Skeletal muscle tissue (tissue), 4 donors: ENCODE measurements around the gene KIAA0232. TPM values are rescaled to one million over a fixed set of nuclear protein-coding genes. Genes with fewer than 3 reads are reported as not detected.
A peak's percentile ranks its signal among the peaks of the same experiment; 100 is the strongest.

Source experiments
- H3K27ac ChIP-seq: one replicate; pipeline ENCODE4 v1.7.0; 2013; ENCODE audit warnings: mild to moderate bottlenecking, low read depth, low read length, inconsistent platforms
- H3K27me3 ChIP-seq, 3 donors: one replicate each; pipeline ENCODE4 v1.7.0; 2013; ENCODE audit warnings: low read length in 3 of 3; ENCODE audit not compliant: control insufficient read depth in 3 of 3, insufficient read depth in 3 of 3
- H3K36me3 ChIP-seq, 3 donors: one replicate each; pipeline ENCODE4 v1.7.0; 2013; ENCODE audit warnings: low read length in 3 of 3; ENCODE audit not compliant: control insufficient read depth in 3 of 3, insufficient read depth in 3 of 3
- H3K4me1 ChIP-seq, 3 donors: one replicate each; pipeline ENCODE4 v1.7.0; 2013; ENCODE audit warnings: low read length in 3 of 3, mild to moderate bottlenecking in 3 of 3; ENCODE audit not compliant: control insufficient read depth in 3 of 3, insufficient read depth in 3 of 3
- H3K4me3 ChIP-seq, 3 donors: one replicate each; pipeline ENCODE4 v1.7.0; 2013; ENCODE audit warnings: low read length in 3 of 3
- H3K9ac ChIP-seq, 3 donors: one replicate each; pipeline ENCODE4 v1.7.0; 2013; ENCODE audit warnings: low read length in 3 of 3, mild to moderate bottlenecking in 3 of 3, moderate library complexity in 2 of 3, low read depth in 1 of 3
- H3K9me3 ChIP-seq, 3 donors: one replicate each; pipeline ENCODE4 v1.7.0; 2013; ENCODE audit warnings: low read length in 3 of 3; ENCODE audit not compliant: control insufficient read depth in 3 of 3
- total RNA-seq: library from RNA; depleted of rRNA; stranded (reverse); fragments of >200 nt; gene quantifications from one replicate; pipeline ENCODE4 v1.2.3, GENCODE V29; 2014
- donor health status: Osteomylitis.

KIAA0232 gene
- total RNA-seq, 1 donor from 2014 or later = 12.5 TPM

DNA sequence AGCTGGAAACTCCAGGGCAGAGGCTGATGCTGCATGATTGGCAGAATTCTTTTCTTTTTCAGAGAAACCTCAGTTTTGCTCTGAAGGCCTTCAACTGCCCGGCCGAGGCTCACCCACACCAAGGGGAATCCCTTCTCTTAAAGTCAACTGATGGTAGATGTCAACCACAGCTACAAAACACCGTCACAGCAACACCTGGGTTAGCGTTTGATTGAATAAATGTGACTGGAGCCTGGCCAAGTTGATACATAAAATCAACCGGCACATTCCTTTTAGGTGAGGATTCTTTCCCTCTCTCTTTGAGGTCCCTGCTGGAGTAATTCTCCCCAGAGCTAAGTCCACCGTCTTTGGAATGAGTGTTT is 15.2 kb upstream of the KIAA0232 start:
- no peaks in the 10 kb centered on the region for H3K27me3 ChIP-seq
- H3K9me3 ChIP-seq = no peaks in the 10 kb centered on the region
- H3K27ac ChIP-seq = no peak overlapping the region
- peaks cover 29 to 50% (median 43%) of the 10 kb centered on the region in 3 donors for H3K4me1 ChIP-seq
- no peak overlapping the region for H3K4me3 ChIP-seq
- H3K36me3 ChIP-seq = no peaks in the 10 kb centered on the region
- no peak overlapping the region for H3K9ac ChIP-seq

DNA sequence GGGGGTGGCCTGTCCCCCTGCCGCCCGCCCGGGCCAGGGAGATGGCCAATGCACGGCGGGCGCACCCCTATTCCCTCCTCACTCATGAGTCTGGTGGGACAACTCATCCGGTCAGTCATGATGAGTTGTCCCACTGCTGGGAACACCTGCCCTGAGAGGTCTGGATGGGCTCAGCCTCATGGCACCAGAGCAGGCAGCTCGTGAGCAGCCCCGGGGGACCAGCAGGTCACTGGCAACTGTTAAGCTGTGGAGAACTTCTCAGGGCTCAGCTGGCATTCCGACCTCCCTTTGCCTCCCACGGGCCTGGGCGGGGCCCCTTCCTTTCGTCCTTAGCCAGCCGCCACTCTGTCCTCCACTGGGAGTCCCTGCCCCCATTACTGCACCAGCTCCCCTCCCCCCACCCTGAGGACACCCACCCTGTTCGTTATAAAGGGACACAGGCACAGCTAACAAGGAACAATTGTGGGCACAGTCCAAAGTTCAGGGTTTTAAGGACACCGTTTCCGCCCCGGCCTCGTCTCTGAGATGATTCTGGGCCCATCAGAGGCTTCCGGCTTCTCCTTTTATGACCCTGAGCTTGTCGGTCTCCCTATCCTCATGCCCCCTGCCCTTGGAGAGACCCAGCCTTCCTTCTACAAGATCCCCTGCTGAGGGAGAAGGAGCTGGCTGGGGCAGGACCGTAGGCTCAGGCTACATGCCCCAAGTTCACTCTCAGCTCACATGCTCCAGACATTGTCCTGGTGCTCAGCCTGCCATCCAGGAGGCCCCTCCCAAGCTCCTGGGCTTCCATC is 14.6 kb upstream of the KIAA0232 start:
- Histone ChIP-seq H3K4me3 (peak overlapping the region in 1 of 3 donors; percentile 22), H3K36me3 (no peaks in the 10 kb centered on the region), H3K4me1 (peaks cover 35 to 56% (median 49%) of the 10 kb centered on the region in 3 donors), H3K27ac (peak overlapping the region; percentile 52), H3K27me3 (no peaks in the 10 kb centered on the region), H3K9me3 (no peaks in the 10 kb centered on the region), H3K9ac (peak overlapping the region in 1 of 3 donors; percentile 60)

DNA sequence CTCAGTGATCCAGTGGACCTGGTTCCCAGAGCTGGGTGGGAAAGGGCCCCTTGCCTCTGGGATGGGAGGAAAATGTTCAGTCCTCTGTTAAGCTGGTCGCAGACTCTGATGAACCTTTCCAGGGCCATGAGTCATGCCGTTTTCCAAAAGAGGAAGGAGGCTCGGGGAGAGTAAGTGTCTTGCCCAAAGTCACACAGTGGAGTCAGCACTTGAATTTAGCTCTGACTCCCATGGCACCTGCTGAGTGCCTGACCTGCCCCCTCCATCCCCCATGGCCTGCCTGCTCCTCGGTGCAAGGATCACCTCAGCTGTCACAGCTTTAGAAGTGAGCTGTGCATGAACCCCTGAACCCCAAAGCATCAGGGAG is 14.0 kb upstream of the KIAA0232 start:
- H3K9me3 ChIP-seq = no peaks in the 10 kb centered on the region
- no peaks in the 10 kb centered on the region for H3K36me3 ChIP-seq
- H3K9ac ChIP-seq = peak overlapping the region in 1 of 3 donors; percentile 60
- H3K4me1 ChIP-seq = peaks cover 35 to 62% (median 53%) of the 10 kb centered on the region in 3 donors
- peak overlapping the region in 1 of 3 donors; percentile 22 for H3K4me3 ChIP-seq
- peak overlapping the region; percentile 52 for H3K27ac ChIP-seq
- no peaks in the 10 kb centered on the region for H3K27me3 ChIP-seq

DNA sequence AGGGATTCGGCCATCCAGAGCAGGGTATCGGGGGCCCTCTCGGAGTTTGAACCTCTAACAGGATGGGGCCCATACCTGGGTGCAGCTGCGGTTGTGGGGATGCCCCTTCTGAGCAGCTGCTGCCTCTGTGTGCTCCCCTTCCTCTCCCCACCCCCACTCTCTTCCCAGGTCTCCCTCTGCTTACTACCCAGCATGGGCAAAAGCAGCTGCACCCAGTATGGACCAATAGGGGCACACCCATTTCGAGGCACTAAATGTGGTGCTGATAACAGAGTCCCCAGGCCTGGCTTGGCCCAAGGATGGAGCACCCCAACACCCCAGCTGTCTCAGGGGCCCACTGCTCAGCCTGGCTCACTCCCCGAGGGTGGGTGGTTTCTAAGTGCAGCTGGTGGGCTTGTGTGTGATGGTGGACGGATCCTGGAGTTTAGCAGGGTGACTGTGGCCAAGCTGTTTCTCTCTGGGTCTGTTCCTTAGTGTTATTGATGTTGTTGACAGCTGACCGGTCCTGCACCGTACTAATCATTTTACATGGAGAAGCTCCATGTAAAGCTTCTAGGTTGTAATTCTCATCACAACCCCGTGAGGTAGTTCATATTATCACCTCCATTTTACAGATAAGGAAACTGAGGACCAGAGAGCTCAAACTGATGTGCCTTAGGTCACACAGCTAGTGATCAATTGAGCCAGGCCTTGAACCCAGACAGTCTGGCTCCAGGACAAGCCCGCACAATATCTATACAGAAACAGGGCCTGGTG is 13.1 kb upstream of the KIAA0232 start:
- Histone ChIP-seq H3K9me3 (no peaks in the 10 kb centered on the region), H3K4me3 (no peak overlapping the region), H3K27ac (no peak overlapping the region), H3K9ac (peak overlapping the region in 1 of 3 donors; percentile 16), H3K4me1 (peaks cover 35 to 64% (median 53%) of the 10 kb centered on the region in 3 donors), H3K36me3 (no peaks in the 10 kb centered on the region), H3K27me3 (no peaks in the 10 kb centered on the region)

DNA sequence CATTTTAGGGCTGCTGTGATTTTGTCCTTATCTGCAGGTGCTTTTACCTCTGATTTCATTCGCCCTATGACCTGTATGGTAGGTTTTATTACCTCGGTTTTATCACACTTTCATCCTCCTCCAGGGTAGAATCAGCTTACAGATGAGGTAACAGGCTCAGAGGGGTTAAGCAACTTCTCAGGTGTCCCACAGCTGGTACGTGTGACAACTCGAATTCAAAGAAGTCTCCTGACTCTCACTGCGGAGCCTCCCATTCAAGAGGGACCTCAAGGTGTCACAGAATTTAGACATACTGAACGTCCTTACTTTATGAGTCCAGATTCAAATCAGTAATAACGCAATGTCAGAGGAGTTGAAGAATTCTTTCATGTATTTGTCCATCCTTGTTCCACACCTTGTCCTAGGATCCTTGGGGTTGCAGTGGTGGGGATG is 12.5 kb upstream of the KIAA0232 start:
- H3K9me3 ChIP-seq = no peaks in the 10 kb centered on the region
- H3K36me3 ChIP-seq = no peaks in the 10 kb centered on the region
- peak overlapping the region; percentile 89 for H3K27ac ChIP-seq
- H3K4me1 ChIP-seq = peaks cover 35 to 64% (median 53%) of the 10 kb centered on the region in 3 donors
- no peak overlapping the region for H3K4me3 ChIP-seq
- peak overlapping the region in 1 of 3 donors; percentile 74 for H3K9ac ChIP-seq
- no peaks in the 10 kb centered on the region for H3K27me3 ChIP-seq

DNA sequence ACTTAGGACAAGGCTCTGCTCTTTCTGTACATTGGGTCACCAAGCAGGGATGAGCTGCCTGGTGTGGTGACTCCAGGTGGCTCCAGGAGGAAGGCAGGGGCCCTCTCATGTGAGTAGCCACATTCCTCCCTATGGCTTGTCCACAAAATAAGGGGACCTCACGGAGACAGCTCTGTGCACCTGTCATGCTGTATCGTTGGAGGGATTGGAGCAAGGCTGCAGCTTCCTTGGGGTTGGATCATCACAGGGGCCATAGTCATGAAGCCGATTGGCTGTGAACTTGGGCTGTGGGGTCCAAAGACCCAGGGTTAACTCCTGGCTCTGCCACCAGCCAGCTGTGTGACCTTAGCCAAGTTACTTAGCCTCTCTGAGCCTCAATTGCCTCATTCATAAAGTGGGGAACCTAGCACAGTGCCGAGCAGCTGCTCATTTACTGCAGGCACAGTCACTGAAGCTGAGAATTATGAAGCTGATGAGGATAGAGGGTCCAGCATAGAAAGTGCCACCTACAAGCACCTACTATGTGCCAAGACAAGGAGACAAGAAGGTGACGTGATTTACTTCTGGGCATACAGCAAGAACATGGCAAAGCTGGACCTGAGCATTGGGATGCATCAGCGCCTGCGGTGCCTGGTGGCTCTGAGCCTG is 11.8 kb upstream of the KIAA0232 start:
- Histone ChIP-seq H3K9ac (peak overlapping the region in 2 of 3 donors; percentile 74), H3K27me3 (no peaks in the 10 kb centered on the region), H3K4me3 (peak overlapping the region in 2 of 3 donors; percentile 10 to 35), H3K9me3 (no peaks in the 10 kb centered on the region), H3K4me1 (peaks cover 35 to 64% (median 53%) of the 10 kb centered on the region in 3 donors), H3K27ac (peak overlapping the region; percentile 89), H3K36me3 (no peaks in the 10 kb centered on the region)

DNA sequence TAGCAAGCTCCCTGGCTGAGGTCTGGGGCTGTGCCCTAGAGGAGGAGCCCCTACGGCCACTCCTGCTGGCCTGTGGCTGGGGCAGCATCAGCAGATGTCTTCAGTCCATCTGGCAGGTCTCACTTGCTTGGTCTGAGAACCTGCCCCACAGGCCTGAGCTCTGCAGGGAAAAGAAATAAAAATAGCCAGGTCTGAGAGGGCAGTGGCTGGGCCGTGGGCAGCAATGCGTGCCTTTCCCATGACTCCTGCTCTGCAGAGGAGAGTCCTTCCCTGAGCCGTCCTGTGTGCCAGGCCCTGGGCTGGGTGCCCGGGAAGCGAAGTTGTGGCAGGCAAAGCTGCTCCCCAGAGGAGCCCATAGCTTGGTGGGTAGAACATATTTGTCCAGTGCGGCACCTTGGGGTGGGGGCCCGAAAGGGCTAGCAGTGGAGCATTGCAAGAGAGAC is 11.3 kb upstream of the KIAA0232 start:
- Histone ChIP-seq H3K9me3 (no peaks in the 10 kb centered on the region), H3K27ac (peak overlapping the region; percentile 89), H3K36me3 (no peaks in the 10 kb centered on the region), H3K4me3 (peak overlapping the region in 2 of 3 donors; percentile 54 to 64), H3K4me1 (peaks cover 35 to 64% (median 53%) of the 10 kb centered on the region in 3 donors), H3K9ac (peak overlapping the region; percentile 67 to 83 (median 74)), H3K27me3 (no peaks in the 10 kb centered on the region)

DNA sequence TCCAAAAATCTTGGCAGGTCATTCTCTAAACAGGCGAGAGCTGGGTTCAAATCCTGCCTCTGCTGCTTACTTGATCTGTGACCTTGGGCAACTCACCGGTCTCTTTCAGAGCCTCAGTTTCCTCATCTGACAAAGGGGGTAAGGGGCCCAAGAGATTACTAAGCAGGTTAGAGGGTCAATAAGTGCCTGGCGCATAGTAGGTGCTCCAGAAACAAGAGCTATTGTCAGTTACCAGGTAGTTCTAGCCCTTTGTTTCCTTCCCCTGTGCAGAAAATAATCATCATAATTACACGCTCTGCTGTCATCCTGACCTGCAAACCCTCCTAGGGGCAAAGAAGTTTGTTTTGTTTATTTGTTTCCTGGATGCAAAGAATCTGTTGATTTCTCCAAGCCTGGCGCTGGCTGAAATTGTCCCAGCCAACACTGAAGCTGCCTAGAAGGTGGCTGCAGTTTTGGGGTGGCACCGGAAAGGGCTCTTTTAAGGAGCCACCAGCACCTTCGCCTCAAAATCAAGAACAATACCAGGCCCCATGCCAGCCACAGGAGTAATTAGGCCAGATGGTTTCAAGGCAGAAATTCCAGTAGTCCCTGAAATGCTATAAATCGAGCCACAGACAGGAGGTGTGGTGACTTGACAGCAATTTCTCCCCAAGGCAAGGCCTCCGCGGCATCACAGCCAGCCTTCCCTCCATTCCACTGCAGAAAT is 10.2 kb upstream of the KIAA0232 start:
- Histone ChIP-seq H3K4me3 (no peak overlapping the region), H3K9ac (peak overlapping the region; percentile 48 to 83 (median 67)), H3K36me3 (no peaks in the 10 kb centered on the region), H3K27ac (peak overlapping the region; percentile 89), H3K4me1 (peaks cover 35 to 62% (median 53%) of the 10 kb centered on the region in 3 donors), H3K27me3 (no peaks in the 10 kb centered on the region), H3K9me3 (no peaks in the 10 kb centered on the region)

DNA sequence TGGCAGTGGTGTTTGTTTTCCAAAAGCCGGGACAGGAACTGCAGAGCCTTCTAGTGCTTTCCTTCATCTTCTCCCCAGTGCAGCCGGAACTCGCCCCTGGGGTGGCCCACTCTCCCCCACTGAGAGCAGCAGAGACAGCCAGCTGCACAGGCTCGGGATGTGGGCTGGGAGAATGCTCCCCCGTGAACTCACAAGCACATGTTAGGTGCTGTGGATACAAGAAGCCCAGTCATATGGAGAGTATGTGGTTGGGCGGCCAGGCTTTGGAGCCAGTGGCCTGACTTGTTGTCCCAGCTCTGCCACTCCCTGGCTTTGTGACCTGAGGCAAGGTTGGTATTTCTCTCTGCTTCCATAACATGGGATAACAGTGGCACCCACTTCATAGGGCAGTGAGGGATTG is 9.4 kb upstream of the KIAA0232 start:
- Histone ChIP-seq H3K9me3 (no peaks in the 10 kb centered on the region), H3K4me1 (peaks cover 33 to 62% (median 48%) of the 10 kb centered on the region in 3 donors), H3K9ac (peak overlapping the region in 1 of 3 donors; percentile 48), H3K27me3 (no peaks in the 10 kb centered on the region), H3K4me3 (no peak overlapping the region), H3K36me3 (no peaks in the 10 kb centered on the region), H3K27ac (peak overlapping the region; percentile 89)
